Hematopoietic multipotent progenitor cell (in vitro differentiated cells): ENCODE results near the gene UBE2C. TPM values are rescaled to one million over a fixed set of nuclear protein-coding genes. Genes with fewer than 3 reads are reported as not detected.
"Not testable (repeated sequence)": the region's sequence is repeated elsewhere in the genome, so short reads cannot be mapped to it uniquely, and the experiment has no call there.

Experiments used
- DNase-seq, 3 donors: peaks; one replicate each; pipeline ENCODE4 v3.0.0-alpha.2; 2011 to 2015; ENCODE audit warnings: low read depth in 2 of 3, low spot score in 2 of 3
- total RNA-seq: library from RNA; depleted of rRNA; stranded (reverse); fragments of >200 nt; gene quantifications from one replicate; pipeline ENCODE4 v1.2.3, GENCODE V29; 2012

UBE2C gene
- total RNA-seq, 1 donor: 3.8 TPM

DNA sequence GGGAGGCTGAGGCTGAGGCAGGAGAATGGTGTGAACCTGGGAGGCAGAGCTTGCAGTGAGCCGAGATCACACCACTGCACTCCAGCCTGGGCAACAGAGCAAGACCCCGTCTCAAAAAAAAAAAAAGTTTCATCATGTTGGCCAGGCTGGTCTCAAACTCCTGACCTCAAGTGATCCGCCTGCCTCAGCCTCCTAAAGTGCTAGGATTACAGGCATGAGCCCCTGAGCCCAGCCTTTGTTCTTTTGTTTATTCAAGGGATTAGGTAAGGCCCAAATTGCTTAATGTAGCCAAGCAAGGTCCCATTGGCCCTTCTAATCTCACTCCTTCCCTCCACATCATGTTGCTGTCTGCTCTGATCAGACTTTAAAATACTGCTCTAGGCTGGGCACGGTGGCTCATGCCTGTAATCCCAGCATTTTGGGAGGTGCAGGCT lies 17.2 kb downstream of the UBE2C start:
- DNase-seq: not testable (repeated sequence)

DNA sequence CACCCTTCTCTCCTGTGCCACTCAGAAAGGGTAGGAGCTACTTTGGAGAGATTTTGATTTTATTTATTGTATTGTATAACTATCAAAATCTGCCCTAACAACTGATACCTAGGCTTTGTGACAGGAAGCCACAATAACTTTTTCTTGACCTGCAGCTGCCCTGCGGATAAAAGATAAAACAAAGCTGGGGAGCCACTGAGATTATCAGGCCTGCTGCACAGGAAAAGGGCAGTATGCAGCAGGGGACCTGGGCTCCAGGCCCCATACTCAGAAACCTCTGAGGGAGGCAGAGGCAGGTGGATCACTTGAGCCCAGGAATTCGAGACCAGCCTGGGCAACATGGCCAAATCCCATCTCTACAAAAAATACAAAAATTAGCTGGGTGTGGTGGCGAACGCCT lies 20.2 kb downstream of the UBE2C start:
- DNase-seq: peak in 1 of 3 donors; percentile 26

DNA sequence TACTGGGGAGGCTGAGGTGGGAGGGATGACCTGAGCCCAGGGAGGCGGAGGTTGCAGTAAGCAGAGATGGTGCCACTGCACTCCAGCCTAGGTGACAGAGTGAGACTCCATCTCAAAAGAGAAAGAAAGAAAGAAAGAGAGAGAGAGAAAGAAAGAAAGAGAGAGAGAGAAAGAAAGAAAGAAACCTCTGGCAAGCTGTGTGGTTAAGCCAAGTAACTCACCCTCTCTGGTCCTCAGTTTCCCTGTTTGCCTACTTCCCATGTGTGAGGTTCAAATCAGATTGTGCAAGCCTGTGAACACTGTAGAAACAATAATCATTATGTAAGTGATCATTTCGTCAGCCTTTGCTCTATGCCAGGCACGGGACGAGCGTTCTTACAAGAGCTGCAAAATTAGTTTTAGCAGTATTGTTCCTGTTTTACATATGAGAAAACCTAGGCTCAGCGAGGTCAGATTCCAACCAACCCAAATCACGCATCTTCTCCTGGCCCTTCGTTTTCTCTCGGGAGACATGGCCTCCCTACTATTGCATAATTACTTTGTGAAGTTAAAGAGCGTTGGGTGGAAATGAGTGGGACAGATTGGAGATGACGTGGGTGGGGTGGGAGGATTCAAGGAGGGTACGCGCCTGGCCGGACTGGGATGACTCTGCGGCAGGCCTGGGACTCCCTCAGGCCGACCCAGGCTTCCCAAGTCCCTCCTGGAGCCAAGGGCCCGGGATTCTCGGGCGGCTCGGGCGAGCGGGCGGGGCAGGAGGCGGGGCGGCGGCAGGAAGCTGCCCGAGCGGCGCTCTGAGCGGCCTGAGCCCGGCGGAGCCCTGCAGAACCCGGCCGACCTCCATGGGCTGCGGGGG lies 20.8 kb downstream of the UBE2C start, which contains the start of gene SNX21:
SNX21 (plus strand) TSS at position 770 of the 853 bp plus-strand sequence. CDS start 121 bp downstream, outside the sequence.
- peak in 2 of 3 donors; percentile 19 to 36 for DNase-seq

DNA sequence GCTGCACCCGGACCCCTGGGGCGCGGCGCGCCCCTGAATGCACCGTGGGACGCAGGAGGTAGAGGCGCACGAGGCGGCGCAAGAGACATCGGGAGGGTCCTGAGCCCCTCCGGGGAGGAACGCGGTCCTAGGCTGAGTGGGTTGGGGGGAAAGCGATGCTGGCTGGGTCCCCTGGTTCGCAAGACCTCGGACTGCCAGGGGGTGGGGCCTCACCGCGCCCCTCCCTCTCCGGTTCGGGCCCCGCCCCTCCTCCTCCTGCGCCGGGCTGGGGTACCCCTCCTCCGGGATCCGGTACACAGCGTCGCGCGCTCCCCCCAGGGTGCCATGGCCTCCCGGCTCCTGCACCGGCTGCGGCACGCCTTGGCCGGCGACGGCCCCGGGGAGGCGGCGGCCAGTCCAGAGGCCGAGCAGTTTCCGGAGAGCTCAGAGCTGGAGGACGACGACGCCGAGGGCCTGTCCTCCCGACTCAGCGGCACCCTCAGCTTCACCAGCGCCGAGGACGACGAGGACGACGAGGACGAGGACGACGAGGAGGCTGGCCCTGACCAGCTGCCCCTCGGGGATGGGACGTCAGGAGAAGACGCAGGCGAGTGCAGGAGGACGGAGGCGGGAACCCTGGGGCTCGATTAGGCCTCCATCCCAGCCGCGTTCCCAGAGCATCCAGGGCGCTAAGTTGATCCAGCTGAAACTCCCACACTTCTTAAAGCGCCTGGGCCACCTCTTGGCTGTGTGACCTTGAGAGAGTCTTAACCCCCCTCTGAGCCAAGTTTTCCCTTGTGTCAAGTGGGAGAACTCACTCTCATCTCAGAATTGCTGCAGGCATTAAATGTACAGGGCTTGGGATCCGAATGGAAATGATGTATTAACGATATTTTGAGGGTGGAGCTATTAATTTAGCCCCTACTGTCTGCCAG lies 21.7 kb downstream of the UBE2C start:
- peak in 2 of 3 donors; percentile 39 to 42 for DNase-seq

DNA sequence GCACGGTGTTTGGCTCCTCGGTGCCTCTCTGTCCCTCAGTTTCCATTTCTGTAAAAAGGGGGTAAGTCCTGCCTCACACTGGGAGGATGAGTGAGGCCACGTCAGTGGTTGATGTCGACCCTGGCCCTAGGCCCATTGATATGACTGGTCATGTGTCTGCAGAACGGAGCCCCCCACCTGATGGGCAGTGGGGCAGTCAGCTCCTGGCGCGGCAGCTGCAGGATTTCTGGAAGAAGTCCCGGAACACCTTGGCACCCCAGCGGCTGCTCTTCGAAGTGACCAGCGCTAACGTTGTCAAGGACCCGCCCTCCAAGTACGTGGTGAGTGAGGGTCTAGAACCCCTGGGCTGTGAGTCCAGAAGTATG lies 22.3 kb downstream of the UBE2C start:
- DNase-seq: no peak

DNA sequence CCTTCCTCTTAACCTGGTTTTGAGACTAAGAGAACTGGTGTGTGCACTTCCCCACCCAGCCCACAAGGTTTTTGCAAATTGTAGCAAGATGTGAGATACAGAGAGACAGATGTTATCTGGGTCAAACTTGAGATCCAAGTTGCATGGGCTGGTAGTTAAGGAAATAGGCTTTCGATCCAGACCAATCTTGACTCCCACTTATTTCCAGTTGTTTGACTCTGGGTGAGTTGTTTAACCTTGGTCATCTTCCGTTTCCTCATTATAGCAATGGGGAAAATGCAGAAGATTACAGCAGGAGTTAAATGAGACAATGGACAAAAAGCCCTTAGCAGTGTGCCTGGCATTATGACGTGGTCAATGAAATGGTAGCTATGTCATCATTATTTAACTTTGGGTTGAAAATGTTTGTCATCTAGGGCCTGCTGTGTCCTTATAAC lies 22.9 kb downstream of the UBE2C start:
- peak in 1 of 3 donors; percentile 43 for DNase-seq

DNA sequence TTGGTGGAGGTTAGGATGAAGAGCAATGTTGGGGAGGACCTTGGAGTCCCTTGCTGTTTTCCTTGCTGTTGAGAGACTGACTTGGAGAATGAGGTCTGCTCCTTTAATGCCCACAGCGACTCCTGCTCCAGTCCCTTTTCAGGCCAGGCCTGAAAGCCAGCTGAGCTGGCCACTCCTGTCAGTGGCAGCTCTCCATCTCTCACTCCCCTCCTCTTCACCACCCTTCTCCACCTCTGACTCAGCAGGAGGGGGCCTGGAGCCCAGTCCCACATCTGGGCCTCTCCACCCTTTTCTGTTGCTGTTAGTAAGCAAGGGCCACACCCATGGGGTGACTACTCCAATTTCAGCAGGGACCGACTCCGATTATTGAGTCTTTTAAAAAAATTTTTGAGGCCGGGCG lies 23.4 kb downstream of the UBE2C start:
- no peak for DNase-seq

DNA sequence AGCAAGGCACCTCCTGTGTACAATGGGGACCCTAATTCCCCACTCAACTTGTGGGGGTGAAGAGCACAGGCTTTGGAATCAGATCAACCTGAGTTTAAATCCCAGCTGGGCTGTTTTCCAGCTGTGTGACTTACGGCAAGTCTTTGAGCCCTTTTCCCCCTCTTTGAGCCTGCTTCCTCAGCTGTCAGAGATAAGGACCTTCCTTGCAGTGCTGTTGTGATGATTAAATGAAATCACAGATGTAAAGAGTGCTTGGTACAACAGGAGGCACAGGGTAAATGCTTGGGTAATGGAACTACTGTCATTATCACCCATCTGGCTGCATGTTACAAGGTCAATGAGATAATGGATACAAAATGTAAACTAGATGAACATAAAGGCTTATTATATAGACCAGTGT lies 24.4 kb downstream of the UBE2C start:
- DNase-seq: peak in 1 of 3 donors; percentile 42

DNA sequence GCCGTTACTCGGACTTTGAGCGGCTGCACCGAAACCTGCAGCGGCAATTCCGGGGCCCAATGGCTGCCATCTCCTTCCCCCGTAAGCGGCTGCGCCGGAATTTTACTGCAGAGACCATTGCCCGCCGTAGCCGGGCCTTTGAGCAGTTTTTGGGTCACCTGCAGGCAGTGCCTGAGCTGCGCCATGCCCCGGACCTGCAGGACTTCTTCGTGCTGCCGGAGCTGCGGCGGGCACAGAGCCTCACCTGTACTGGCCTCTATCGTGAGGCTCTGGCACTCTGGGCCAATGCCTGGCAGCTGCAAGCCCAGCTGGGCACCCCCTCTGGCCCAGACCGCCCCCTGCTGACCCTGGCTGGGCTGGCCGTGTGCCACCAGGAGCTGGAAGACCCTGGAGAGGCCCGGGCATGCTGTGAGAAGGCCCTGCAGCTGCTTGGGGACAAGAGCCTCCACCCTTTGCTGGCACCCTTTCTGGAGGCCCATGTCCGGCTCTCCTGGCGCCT lies 28.3 kb downstream of the UBE2C start:
- DNase-seq: no peak

DNA sequence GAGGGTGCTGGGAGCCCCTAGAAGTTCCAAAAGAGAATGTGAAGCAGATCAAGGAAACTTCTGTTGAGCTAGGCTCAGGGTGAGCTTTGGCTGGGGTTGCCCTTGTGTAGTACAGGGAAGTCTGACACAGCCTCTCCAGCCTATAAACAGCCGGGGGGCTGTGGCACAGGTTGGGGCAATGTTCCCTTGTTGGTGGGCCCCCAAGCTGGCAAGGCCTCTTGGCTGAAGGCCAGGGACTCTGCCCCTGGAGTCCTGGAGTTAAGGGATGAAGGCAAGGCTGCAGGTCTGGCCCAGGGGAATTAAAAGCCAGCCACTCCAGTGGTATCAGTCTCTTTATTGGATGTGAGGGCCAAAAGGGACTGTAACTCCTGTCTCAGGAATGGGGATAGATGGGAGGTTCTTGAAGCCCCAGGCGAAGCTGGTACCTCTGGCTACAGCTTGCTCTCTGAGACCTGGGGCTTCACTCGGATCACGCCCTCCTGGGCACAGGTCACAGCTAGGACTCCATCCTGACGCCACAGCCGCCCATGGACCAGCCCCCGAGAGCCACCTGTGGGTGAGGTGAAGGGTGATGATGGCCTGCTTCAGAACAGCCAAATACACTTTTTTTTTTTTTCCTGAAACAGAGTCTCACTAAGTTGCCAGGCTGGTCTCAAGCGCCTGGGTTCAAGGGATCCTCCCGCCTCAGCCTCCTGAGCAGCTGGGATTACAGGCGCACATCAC lies 29.1 kb downstream of the UBE2C start:
- no peak for DNase-seq

DNA sequence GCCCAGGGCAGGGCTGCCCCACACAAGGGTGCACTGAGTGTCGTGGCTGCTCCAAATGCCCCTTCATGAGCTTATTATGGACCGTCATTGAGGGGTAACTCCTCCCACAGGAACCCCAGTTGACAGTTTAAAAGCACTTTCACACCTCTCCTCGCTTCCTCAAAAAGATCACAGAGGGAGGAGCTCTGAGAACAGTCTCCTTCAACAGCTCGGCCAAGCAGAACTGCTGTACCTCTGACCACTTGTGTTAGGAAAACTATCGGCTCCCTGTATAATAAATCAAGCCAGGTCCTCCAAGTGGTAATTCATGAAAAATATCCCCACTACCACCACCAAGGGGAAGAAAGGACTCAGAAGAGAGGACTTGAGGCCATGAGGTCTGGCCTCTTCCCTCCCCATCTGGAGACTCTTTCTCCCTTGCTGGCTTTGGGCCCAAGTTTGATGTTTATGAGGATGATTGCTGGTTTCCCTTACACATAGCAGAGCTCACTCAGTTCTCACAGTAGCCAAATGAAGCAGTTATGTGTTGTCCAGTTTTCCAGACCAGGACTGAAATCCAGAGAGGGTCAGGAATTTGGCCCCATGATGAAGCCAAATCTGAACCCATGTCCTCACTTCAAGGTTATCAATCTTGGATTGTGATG lies 29.8 kb downstream of the UBE2C start:
- peak in 2 of 3 donors; percentile 40 to 70 for DNase-seq

DNA sequence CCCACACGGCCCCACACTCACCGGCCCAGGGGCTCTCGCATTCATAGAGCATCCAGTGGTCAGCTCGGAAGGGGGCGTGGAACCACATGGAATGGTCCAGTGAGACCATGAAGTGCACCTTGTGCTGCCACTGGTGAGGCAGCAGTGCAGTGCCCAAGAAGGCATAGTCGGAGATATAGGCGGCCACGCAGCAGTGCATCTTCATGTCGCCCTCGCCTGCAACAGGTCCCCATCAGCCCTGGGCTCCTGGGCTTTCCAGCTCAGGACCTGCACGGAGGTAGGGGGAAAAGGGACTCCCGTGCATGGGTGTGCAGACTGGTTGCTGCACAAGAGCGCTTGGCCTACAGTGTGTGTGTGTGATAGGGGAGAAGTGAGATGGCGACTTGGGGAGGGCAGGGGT lies 31.1 kb downstream of the UBE2C start:
- DNase-seq: no peak

DNA sequence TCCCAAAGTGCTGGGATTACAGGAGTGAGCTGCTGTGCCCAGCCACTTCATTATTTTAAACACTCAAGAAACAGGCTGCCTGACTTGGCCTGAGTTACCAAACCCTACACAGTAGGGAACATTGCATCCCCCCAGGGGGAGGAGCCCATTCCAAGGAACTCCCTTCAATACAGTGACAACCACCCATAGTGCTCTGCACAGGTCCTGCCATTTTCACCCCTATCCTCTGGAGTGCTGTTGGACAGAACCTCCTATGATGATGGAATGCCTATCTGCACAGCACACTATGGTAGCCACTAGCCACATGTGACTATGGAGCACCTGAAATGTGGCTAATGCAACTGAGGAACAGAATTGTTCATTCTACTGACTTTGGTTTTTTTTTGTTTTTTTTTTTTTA lies 33.0 kb downstream of the UBE2C start:
- no peak for DNase-seq

DNA sequence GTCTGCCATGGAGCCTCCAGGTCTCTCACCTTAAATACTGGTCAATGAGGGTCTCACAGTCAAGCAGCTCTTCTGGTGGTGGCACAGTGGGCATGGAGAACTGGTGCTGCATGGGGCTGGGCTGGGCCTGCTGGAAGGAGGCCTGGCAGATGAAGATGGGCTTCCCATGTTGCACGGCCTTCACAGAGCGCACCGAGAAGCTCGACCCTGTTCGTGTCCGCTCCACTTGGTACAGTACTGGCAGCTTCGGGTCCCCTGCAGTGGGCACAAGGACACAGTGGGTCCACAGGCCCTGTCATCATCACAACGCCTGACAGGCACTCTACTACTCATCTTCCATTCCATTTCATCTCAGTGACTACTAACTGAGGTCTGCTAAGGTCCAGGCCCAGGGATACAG lies 36.0 kb downstream of the UBE2C start:
- DNase-seq: no peak

DNA sequence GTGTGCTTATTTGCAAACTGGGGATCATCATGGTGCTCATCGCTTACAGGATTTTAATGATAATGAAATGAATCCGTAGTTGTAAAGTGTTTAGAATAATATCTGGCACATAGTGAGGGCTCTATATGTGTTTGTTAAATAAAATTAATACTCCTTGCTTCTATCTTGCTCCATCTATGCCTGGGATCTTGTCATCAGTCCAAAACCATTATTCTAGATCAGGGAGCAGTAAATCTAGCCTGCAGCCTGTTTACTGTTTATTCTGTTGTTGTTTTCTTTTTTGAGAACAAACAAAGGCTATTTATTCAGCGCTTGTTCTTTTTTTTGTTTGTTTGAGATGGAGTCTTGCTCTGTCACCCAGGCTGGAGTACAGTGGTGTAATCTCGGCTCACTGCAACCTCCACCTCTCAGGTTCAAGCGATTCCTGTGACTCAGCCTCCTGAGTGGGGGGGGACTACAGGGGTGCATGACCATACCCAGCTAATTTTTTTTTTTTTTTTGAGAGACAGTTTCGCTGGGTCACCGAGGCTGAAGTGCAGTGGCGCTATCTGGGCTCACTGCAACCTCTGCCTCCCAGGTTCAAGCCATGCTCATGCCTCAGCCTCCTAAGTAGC lies 36.6 kb downstream of the UBE2C start:
- DNase-seq: no peak

DNA sequence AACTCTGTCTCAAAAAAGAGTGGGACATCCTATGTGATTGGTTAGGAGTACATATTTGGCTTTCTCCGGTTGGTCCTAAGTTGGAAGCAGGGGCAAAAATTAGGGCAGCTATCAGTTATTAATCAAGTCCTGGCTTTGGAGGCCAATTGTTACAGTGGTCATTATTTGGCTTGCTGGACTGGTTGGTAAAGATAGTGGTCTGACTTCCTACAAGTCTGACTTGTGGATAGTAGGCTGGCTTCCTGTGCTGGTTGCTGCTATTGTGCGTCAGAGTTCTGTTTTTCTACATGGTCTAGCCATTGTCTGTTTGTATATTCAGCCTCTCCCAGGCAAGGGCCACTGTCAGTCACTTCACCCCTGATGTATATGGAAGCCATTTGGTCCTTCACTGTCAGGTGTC lies 37.8 kb downstream of the UBE2C start:
- no peak for DNase-seq

DNA sequence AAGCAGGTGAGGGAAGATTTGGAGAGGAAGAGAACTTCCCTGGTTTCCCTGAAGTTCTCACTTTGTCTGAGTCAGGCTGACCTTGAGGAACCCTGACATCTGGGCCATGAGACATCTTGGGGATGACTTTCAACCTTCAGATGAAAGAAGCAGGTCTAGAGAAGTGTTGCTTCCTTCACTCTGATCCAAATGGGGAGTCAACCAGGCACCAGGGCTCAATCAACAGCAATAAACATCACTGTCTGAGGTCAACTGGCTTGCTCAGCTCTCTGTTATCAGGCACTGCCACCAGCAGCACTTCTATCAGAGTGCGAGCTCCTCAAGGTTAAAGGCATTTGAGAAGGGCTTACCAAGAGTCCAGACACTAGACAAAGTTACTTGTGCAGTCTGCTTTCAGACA lies 38.5 kb downstream of the UBE2C start:
- DNase-seq: no peak

DNA sequence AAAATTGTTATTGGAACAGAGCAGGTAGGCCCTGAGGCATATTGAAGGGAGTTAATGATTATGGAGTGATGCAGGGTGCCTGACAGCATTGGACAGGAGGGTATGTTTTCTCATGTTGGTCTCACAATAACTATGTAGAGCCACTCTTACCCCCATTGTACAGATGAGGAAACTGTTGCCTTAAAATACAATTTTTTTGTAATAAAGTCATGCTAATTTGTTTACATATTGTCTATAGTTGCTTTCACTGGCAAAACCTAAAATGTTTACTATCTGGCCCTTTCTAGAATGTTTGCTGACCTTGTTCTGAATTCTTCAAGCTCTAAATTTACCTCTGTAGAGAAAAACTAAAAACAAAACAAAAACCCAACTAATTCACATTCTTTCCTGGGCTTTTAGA lies 39.1 kb downstream of the UBE2C start:
- DNase-seq: no peak

DNA sequence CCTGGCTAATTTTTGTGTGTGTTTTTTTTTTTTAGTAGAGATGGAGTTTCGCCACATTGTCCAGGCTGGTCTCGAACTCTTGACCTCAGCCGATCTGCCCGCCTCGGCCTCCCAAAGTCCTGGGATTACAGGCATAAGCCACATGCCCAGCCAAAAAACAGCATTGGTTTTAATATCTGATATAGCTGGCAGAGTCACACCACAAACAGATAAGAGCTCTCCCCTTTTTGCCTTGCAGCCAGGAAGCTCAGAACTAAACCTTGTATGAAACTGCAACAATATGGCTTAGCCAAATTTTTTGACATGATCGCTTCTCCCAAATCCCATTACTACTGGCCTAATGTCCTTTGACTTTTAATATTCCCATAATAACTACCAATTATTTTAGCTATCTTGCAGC lies 39.9 kb downstream of the UBE2C start:
- DNase-seq: no peak

DNA sequence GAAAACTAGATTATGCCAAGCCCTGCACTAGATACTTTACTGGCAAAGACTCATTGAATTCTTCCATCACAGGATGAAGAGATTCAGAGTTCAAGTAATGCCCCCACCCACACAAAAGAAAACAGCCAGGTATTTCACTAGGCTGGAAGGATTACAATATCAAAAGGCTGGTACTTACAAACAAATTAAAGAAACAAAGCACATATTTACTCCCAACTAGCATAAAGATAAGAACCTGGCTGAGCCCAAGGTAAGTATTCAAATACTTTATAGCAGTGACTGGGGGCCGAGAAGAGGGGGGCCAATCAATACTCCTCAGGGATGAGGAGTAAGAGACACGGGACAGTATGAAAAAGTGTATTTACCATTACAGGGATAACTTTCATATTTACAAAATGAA lies 41.0 kb downstream of the UBE2C start:
- no peak for DNase-seq
